Liver (tissue), 3 donors: ENCODE measurements around the gene NDUFB5.

Source experiments
- CTCF ChIP-seq: fragments of 150-350 bp; IDR thresholded peaks from 2 replicates; pipeline ENCODE4 v1.5.1; 2017; ENCODE audit warnings: improper control_type of control experiment, low read depth, low read length; ENCODE audit not compliant: missing input control
- REST ChIP-seq: IDR thresholded peaks from 2 replicates; pipeline ENCODE4 v1.6.1; 2016; ENCODE audit warnings: antibody characterized with exemption, mild to moderate bottlenecking
- TAF1 ChIP-seq: conservative IDR thresholded peaks from 2 replicates; pipeline ENCODE4 v1.6.1; 2016; ENCODE audit warnings: antibody characterized with exemption, mild to moderate bottlenecking
- donor health status: healthy.
- donor health status: healthy.

- TF ChIP-seq CTCF (no peak), TAF1 (no peak), REST (no peak)
Observed at GRCh38 chr3:179655236-179655635, 50.6 kb downstream of the NDUFB5 start.
